CD4-positive, CD25-positive, alpha-beta regulatory T cell (primary cell): ENCODE results near the gene NME2. TPM values are rescaled to one million over a fixed set of nuclear protein-coding genes. Genes with fewer than 3 reads are reported as not detected.

Experiments used
- ATAC-seq, 2 donors: fragments of 150-1000 bp; cut with Tn5 transposase; one replicate each; pipeline ENCODE4 v1.10.0; 2021; ENCODE audit warnings: low read depth in 2 of 2, moderate number of reproducible peaks in 2 of 2, moderate library complexity in 1 of 2
- DNase-seq, 3 donors: peaks; one replicate each; pipeline versions ENCODE4 v3.0.0 to v3.0.0-alpha.2; 2012 to 2022; ENCODE audit warnings: mixed read lengths in 1 of 3
- H3K27ac ChIP-seq: one replicate; pipeline ENCODE4 v1.7.0; 2013; ENCODE audit warnings: mild to moderate bottlenecking, low read length; ENCODE audit not compliant: insufficient read depth, poor library complexity, severe bottlenecking
- H3K27me3 ChIP-seq: one replicate; pipeline ENCODE4 v1.7.0; 2013; ENCODE audit warnings: low read length; ENCODE audit not compliant: control insufficient read depth, insufficient read depth
- H3K36me3 ChIP-seq: one replicate; pipeline ENCODE4 v1.7.0; 2013; ENCODE audit warnings: mild to moderate bottlenecking, low read length, moderate library complexity; ENCODE audit not compliant: control insufficient read depth, insufficient read depth
- H3K4me1 ChIP-seq: 2 replicates; pipeline ENCODE4 v1.7.0; 2013; ENCODE audit warnings: mild to moderate bottlenecking, low read length; ENCODE audit not compliant: insufficient read depth, control insufficient read depth, poor library complexity, severe bottlenecking
- H3K4me3 ChIP-seq: one replicate; pipeline ENCODE4 v1.7.0; 2013; ENCODE audit warnings: low read depth, mild to moderate bottlenecking, low read length, moderate library complexity
- H3K9me3 ChIP-seq, 2 experiments: 1 replicate in 1 of 2; 2 replicates in 1 of 2; pipeline ENCODE4 v1.7.0; 2013; ENCODE audit warnings: low read length in 2 of 2, mild to moderate bottlenecking in 1 of 2, moderate library complexity in 1 of 2; ENCODE audit not compliant: control insufficient read depth in 2 of 2
- H3K27ac Mint-ChIP-seq, 3 donors: one replicate each; pipeline ENCODE4 v1.8.0; 2020 to 2022; ENCODE audit warnings: mild to moderate bottlenecking in 3 of 3, mixed read lengths in 3 of 3, moderate library complexity in 2 of 3
- H3K27me3 Mint-ChIP-seq: one replicate; pipeline ENCODE4 v1.8.0; 2022; ENCODE audit warnings: mild to moderate bottlenecking, mixed read lengths
- H3K36me3 Mint-ChIP-seq: one replicate; pipeline ENCODE4 v1.8.0; 2020; ENCODE audit warnings: mixed read lengths
- H3K4me1 Mint-ChIP-seq, 4 donors: one replicate each; pipeline ENCODE4 v1.8.0; 2020 to 2022; ENCODE audit warnings: mixed read lengths in 4 of 4, mild to moderate bottlenecking in 1 of 4
- H3K4me3 Mint-ChIP-seq, 4 donors: one replicate each; pipeline ENCODE4 v1.8.0; 2020 to 2022; ENCODE audit warnings: mild to moderate bottlenecking in 4 of 4, mixed read lengths in 4 of 4, moderate library complexity in 3 of 4
- H3K9me3 Mint-ChIP-seq, 7 donors: one replicate each; pipeline ENCODE4 v1.8.0; 2020 to 2022; ENCODE audit warnings: mixed read lengths in 7 of 7, mild to moderate bottlenecking in 3 of 7, moderate library complexity in 2 of 7
- polyA plus RNA-seq, 4 donors: library from polyadenylated mRNA; unstranded; fragments of 300-500 nt; fragmentation: Illumina TruSeq; gene quantifications; one replicate each; pipeline ENCODE4 v1.2.3, GENCODE V29; 2021
- total RNA-seq: library from RNA; stranded (reverse); gene quantifications from one replicate; pipeline ENCODE4 v1.2.3, GENCODE V29; 2022

The NME2 gene
- total and polyA plus RNA-seq, 5 donors from 2014 or later: 167 to 341 (median 324) TPM

DNA sequence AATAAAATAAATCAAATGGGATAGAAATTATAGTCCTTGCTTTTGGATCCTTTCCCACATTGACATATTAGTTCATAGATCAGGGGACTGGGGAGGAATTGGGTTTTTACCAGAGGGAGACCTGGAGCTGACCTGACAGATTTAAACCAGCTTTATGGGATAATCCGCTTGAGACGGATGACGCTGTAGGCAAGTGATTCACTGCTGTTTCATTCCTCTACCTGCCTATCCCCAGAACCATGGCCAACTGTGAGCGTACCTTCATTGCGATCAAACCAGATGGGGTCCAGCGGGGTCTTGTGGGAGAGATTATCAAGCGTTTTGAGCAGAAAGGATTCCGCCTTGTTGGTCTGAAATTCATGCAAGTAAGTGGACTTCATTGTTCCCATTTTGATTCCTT, 10.8 kb upstream of the NME2 start:
- no peaks in the 10 kb centered on the region for H3K9me3 Mint-ChIP-seq
- peak overlapping the region in 2 of 4 donors; percentile 14 to 34 for H3K4me3 Mint-ChIP-seq

DNA sequence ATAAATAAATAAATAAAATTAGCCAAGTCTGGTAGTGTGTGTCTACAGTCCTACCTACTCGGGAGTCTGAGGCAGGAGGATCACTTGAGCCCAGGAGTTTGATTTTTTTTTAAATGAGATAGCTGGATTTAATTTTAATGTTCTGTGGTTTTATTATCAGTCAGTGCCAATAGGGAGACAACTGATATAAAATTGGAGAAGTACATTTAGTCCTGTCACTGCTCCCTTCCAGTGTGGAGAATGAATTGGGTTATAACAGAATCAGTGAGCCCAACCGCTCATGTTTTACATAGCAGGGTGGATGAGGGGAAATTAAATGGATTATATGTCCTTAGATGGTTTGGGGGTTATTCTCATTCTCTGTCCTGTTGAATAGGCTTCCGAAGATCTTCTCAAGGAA, 6.6 kb upstream of the NME2 start:
- peaks cover 3% of the 10 kb centered on the region for H3K4me1 ChIP-seq
- no peaks in the 10 kb centered on the region for H3K27me3 Mint-ChIP-seq
- no peak for ATAC-seq
- no peak overlapping the region for H3K4me3 ChIP-seq
- peaks cover 22% of the 10 kb centered on the region for H3K36me3 ChIP-seq
- H3K36me3 Mint-ChIP-seq: peaks cover 30% of the 10 kb centered on the region
- no peaks in the 10 kb centered on the region for H3K9me3 Mint-ChIP-seq
- peak overlapping the region in 1 of 3 donors; percentile 69 for H3K27ac Mint-ChIP-seq
- no peak overlapping the region for H3K27ac ChIP-seq
- DNase-seq: no peak
- H3K27me3 ChIP-seq: no peaks in the 10 kb centered on the region
- peak overlapping the region in 1 of 4 donors; percentile 79 for H3K4me3 Mint-ChIP-seq
- H3K4me1 Mint-ChIP-seq: peaks cover 0 to 10% (median 4%) of the 10 kb centered on the region in 4 donors
- H3K9me3 ChIP-seq: no peaks in the 10 kb centered on the region

More for the DNA sequence above, 10.8 kb upstream of the NME2 start:
- no peak for DNase-seq
- peaks cover 14% of the 10 kb centered on the region for H3K36me3 Mint-ChIP-seq
- no peaks in the 10 kb centered on the region for H3K27me3 Mint-ChIP-seq
- no peak for ATAC-seq
- Histone ChIP-seq H3K9me3 (no peaks in the 10 kb centered on the region), H3K36me3 (peaks cover 7% of the 10 kb centered on the region), H3K4me1 (peaks cover 18% of the 10 kb centered on the region), H3K27me3 (no peaks in the 10 kb centered on the region), H3K27ac (no peak overlapping the region), H3K4me3 (no peak overlapping the region)
- H3K4me1 Mint-ChIP-seq: peaks cover 0 to 9% (median 4%) of the 10 kb centered on the region in 4 donors
- no peak overlapping the region for H3K27ac Mint-ChIP-seq

DNA sequence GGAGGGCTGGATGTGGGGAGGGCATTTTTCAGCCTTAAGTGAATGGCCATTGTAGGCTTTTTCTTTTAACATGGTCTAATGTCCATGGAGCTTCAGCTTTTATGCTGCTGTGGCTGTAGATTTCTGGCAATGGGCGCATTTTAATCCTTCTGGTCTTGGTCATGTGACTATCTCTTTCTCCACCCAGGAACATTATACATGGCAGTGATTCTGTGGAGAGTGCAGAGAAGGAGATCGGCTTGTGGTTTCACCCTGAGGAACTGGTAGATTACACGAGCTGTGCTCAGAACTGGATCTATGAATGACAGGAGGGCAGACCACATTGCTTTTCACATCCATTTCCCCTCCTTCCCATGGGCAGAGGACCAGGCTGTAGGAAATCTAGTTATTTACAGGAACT, 4.7 kb upstream of the NME2 start:
- Mint-ChIP-seq H3K27me3 (no peaks in the 10 kb centered on the region), H3K36me3 (peaks cover 27% of the 10 kb centered on the region), H3K4me1 (peaks cover 0 to 13% (median 12%) of the 10 kb centered on the region in 4 donors), H3K27ac (peak overlapping the region in 1 of 3 donors; percentile 62), H3K9me3 (no peaks in the 10 kb centered on the region), H3K4me3 (no peak overlapping the region)
- no peak for DNase-seq
- ATAC-seq: no peak
- H3K4me3 ChIP-seq: no peak overlapping the region
- no peaks in the 10 kb centered on the region for H3K4me1 ChIP-seq
- H3K27ac ChIP-seq: no peak overlapping the region
- H3K9me3 ChIP-seq: no peaks in the 10 kb centered on the region
- H3K27me3 ChIP-seq: no peaks in the 10 kb centered on the region
- H3K36me3 ChIP-seq: peaks cover 22% of the 10 kb centered on the region

DNA sequence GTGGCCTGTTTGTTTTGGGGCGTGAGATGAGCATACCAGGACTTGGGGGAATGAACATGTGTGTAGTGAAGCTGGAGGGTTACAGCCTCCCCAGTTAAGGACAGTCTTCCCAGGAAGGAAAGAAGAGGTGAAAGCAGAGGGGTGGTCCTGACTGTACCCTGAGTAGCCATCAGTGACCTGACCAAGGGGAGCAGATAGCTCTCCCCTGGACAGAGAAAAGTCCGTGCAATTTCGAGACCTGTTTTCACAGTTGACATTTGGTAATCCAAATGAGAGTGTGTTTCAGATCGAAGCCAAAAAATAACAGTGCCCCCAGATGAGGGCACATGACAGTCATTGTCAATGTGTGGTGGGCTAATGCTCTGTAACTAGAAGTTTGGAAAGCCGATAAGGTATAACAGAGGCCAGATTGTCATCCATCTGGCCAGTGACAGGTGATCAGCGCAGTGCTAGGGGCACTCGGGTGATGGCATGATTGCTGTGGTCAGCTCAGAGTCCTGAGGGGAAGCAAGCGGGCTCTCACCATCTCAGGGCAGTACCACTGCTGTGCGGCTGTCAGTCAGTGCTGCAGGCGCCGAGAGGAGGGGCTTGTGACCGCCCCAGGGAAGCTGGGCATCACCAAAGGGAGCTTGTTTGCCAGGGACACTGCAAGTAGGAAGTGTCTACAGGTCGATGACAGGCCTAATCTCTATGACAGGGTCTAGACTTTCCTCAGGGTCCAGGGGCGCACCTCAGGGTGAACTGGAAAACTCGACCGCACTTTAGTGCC, 1.1 kb upstream of the NME2 start:
- Mint-ChIP-seq H3K4me1 (peaks cover 0 to 35% (median 20%) of the 10 kb centered on the region in 4 donors), H3K27ac (peak overlapping the region; percentile 98 to 99 (median 99)), H3K36me3 (peaks cover 30% of the 10 kb centered on the region), H3K9me3 (no peaks in the 10 kb centered on the region), H3K4me3 (peak overlapping the region; percentile 91 to 98 (median 94)), H3K27me3 (no peaks in the 10 kb centered on the region)
- DNase-seq: no peak
- H3K4me3 ChIP-seq: no peak overlapping the region
- H3K27ac ChIP-seq: peak overlapping the region; percentile 83
- H3K9me3 ChIP-seq: no peaks in the 10 kb centered on the region
- peaks cover 24% of the 10 kb centered on the region for H3K36me3 ChIP-seq
- ATAC-seq: no peak
- H3K27me3 ChIP-seq: no peaks in the 10 kb centered on the region
- peaks cover 7% of the 10 kb centered on the region for H3K4me1 ChIP-seq

DNA sequence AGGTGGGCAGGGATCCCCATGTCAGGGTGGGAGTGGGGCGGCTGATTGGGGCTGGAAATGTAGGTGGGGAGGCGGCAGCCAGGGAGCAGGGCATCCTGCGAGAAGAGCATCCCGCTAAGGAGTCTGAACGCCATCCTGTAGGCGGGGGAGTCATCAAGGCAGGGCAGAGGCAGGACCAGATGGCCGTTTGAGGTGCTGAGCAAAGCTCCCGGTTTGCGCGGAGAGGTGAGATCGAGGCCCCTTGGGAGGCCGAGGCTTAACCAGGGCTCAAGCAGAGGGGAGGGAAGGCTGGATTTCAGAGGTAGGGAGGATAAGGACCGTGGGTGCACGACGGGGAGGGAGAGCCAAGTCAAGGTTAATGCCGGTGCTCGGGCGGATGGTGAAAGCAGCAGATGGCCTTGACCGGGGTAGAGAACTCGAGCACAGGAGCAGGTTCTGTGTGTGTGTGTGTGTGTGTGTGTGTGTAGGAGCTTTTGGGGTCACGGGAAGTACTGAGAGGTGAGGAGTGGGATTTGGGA, 472 bp upstream of the NME2 start:
- Histone ChIP-seq H3K4me3 (peak overlapping the region; percentile 75), H3K27me3 (no peaks in the 10 kb centered on the region), H3K36me3 (peaks cover 23% of the 10 kb centered on the region), H3K27ac (peak overlapping the region; percentile 83), H3K9me3 (no peaks in the 10 kb centered on the region), H3K4me1 (peaks cover 7% of the 10 kb centered on the region)
- peak in 1 of 3 donors; percentile 45 for DNase-seq
- peak overlapping the region; percentile 98 to 99 (median 99) for H3K27ac Mint-ChIP-seq
- H3K4me3 Mint-ChIP-seq: peak overlapping the region; percentile 91 to 98 (median 94)
- H3K4me1 Mint-ChIP-seq: peaks cover 0 to 35% (median 20%) of the 10 kb centered on the region in 4 donors
- H3K9me3 Mint-ChIP-seq: no peaks in the 10 kb centered on the region
- H3K27me3 Mint-ChIP-seq: no peaks in the 10 kb centered on the region
- H3K36me3 Mint-ChIP-seq: peaks cover 26% of the 10 kb centered on the region
- peak; percentile 19 to 22 for ATAC-seq

DNA sequence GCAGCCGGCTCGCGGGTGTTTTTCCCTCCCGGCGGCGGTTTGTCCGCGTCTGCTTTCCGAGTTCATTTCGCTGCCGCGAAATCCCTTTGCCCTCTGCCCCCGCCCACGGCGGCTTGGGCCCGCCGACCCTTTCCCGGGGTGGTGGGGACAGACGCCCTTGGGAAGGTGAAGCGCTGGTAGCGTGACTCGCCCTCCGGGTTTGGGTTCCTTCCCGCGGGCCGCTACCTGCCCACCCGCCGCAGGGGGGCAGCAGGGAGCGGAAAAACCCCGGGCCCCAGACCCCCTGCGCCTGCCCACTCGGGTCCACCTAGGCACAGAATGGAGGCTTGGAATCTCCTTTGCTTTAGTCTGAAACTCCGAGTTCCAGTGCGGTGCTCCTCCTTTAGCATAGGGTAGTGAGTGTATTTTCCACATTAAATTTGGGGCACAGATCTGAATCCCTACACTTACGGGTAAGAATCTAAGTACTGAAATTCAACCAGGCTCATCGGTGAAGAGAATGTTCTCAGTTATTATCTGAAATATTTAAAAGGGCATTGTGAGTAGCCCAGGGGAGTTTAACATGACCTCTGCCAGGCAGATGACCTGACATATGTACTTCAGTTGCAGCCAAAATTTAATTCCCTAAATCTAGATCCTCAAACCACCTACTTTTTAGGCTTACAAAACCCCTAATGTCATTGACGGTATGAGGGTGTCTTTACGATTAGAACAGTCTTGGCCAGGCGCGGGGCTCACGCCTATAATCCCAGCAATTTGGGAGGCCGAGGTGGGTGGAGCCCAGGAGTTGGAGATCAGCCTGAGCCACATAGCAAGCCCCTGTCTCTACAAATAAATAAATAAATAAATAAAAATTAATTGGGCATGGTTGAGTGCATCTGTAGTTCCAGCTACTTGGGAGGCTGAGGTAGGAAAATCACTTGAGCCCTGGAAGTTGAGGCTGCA, 1.0 kb downstream of the NME2 start:
- peaks cover 7% of the 10 kb centered on the region for H3K4me1 ChIP-seq
- H3K4me3 ChIP-seq: peak overlapping the region; percentile 67
- Mint-ChIP-seq H3K4me1 (peaks cover 5 to 39% (median 20%) of the 10 kb centered on the region in 4 donors), H3K4me3 (peak overlapping the region; percentile 74 to 89 (median 84)), H3K9me3 (no peaks in the 10 kb centered on the region), H3K27me3 (no peaks in the 10 kb centered on the region), H3K27ac (peak overlapping the region; percentile 67 to 79 (median 69)), H3K36me3 (peaks cover 23% of the 10 kb centered on the region)
- no peaks in the 10 kb centered on the region for H3K27me3 ChIP-seq
- DNase-seq (peak; percentile 50 to 67 (median 62)), ATAC-seq (peak; percentile 56 to 57)
- no peaks in the 10 kb centered on the region for H3K9me3 ChIP-seq
- peak overlapping the region; percentile 83 for H3K27ac ChIP-seq
- peaks cover 15% of the 10 kb centered on the region for H3K36me3 ChIP-seq

DNA sequence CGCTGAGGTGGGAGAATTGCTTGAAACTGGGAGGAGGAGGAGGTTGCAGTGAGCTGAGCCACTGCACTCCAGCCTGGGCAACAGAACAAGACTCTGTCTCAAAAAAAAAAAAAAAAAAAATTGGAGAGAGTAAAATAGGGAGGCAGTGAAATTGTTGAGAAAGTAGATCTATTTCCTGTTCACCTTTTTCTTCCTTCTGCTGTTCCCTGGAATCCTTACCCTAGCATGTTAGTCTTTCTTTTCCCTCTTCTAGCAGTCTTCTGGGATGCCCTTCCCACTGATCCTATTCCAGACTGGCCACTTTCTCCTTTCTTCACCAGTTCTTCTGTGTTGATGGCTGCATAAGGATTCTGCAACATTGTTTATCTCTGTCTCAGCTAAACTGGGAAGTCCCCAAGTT, 3.1 kb downstream of the NME2 start:
- no peaks in the 10 kb centered on the region for H3K9me3 ChIP-seq
- H3K4me1 ChIP-seq: peaks cover 7% of the 10 kb centered on the region
- H3K4me3 ChIP-seq: no peak overlapping the region
- no peaks in the 10 kb centered on the region for H3K27me3 Mint-ChIP-seq
- no peaks in the 10 kb centered on the region for H3K9me3 Mint-ChIP-seq
- H3K27me3 ChIP-seq: no peaks in the 10 kb centered on the region
- H3K4me1 Mint-ChIP-seq: peaks cover 5 to 39% (median 19%) of the 10 kb centered on the region in 4 donors
- DNase-seq (no peak), ATAC-seq (no peak)
- peak overlapping the region in 3 of 4 donors; percentile 44 to 64 (median 45) for H3K4me3 Mint-ChIP-seq
- H3K27ac ChIP-seq: no peak overlapping the region
- peaks cover 25% of the 10 kb centered on the region for H3K36me3 Mint-ChIP-seq
- peaks cover 16% of the 10 kb centered on the region for H3K36me3 ChIP-seq
- peak overlapping the region in 2 of 3 donors; percentile 67 for H3K27ac Mint-ChIP-seq
